Measurements from ENCODE around the gene PRDM2. TPM values are rescaled to one million over a fixed set of nuclear protein-coding genes. Genes with fewer than 3 reads are reported as not detected.

PRDM2 gene
- total RNA-seq, 2 donors from 2014 or later: 43.0 to 45.4 TPM

DNA sequence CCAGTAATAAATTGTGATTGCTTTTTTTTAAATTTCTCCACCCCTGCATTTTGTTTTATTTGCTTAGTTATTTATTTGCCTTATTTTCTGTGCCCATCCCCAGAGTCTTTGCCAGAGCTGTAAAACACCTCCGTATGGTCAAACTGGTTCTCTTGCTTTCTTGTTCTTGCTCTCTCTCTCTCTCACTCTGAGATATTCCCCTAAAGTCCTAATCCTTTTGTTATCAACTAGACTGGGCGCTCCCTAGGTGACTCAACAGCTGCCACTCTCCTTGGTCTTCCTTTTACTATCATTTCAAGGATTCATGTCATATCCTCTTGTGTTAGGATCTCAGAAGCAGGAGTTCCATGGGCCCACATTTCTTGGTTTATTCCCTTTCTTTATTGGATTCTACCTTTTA is 160.0 kb downstream of the PRDM2 start:
- Histone ChIP-seq H3K9me3 (no peaks in the 10 kb centered on the region), H3K27me3 (replicated peaks; ENCODE audit: insufficient read depth) (no peaks in the 10 kb centered on the region), H3K27ac (no peak overlapping the region), H3K4me1 (ENCODE audit: control insufficient read depth in 1 of 2, low read depth in 2 of 2) (no peaks in the 10 kb centered on the region), H3K4me3 (no peak overlapping the region), H3K36me3 (no peaks in the 10 kb centered on the region)
- TF ChIP-seq, protein P1, sequence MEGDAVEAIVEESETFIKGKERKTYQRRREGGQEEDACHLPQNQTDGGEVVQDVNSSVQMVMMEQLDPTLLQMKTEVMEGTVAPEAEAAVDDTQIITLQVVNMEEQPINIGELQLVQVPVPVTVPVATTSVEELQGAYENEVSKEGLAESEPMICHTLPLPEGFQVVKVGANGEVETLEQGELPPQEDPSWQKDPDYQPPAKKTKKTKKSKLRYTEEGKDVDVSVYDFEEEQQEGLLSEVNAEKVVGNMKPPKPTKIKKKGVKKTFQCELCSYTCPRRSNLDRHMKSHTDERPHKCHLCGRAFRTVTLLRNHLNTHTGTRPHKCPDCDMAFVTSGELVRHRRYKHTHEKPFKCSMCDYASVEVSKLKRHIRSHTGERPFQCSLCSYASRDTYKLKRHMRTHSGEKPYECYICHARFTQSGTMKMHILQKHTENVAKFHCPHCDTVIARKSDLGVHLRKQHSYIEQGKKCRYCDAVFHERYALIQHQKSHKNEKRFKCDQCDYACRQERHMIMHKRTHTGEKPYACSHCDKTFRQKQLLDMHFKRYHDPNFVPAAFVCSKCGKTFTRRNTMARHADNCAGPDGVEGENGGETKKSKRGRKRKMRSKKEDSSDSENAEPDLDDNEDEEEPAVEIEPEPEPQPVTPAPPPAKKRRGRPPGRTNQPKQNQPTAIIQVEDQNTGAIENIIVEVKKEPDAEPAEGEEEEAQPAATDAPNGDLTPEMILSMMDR (IDR thresholded peaks at IDR 0.05): no peak
- ATAC-seq (ENCODE audit: insufficient number of reproducible peaks, low FRiP score, low read depth) (no peak), DNase-seq (ENCODE audit: low spot score) (no peak)

DNA sequence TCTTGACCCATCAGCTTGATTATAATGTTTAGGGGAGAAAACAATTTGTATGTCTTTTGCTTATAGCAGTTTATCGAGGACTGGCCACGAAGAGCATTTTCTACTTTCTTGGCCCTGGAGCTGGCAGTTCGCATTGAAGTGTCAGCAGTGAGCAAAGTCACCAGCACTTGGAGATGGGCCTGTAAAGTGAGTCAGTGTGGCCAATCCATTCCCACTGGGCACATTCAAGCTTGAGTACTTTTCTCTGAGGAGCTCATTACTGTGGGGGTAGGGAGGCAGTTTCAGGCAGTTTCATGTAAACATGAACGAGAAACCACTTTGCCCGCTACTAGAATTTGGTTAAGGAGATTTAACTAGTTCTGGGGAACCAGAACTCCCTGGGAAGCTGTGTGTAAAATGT is 164.8 kb downstream of the PRDM2 start:
- H3K9me3 ChIP-seq: no peaks in the 10 kb centered on the region
- no peaks in the 10 kb centered on the region for H3K27me3 ChIP-seq (replicated peaks; ENCODE audit: insufficient read depth)
- TF ChIP-seq, protein P1 (IDR thresholded peaks at IDR 0.05): no peak
- no peaks in the 10 kb centered on the region for H3K36me3 ChIP-seq
- DNase-seq (ENCODE audit: low spot score) (no peak), ATAC-seq (ENCODE audit: insufficient number of reproducible peaks, low FRiP score, low read depth) (no peak)
- H3K27ac ChIP-seq: no peak overlapping the region
- no peaks in the 10 kb centered on the region for H3K4me1 ChIP-seq (ENCODE audit: control insufficient read depth in 1 of 2, low read depth in 2 of 2)
- no peak overlapping the region for H3K4me3 ChIP-seq

DNA sequence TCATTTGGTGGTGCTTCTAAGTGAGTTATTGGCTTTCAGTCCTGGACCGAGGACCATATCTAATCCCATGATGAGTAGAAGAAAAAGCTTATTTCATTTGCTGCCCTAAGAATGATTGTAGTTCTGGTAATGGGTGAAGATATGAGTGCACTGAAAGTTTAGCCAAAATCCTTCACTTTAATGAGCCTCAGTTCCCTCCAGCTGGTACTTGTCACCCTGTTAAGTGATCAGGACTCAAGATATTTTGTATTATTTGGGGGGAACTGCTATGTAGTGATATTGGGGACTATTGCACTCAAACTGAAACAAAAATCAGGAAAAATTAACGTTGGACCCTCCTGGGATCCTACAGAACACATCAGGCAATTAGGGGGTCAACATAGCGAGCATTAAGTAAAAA is 165.9 kb downstream of the PRDM2 start:
- Histone ChIP-seq H3K36me3 (no peaks in the 10 kb centered on the region), H3K27me3 (replicated peaks; ENCODE audit: insufficient read depth) (no peaks in the 10 kb centered on the region), H3K4me3 (no peak overlapping the region), H3K4me1 (ENCODE audit: control insufficient read depth in 1 of 2, low read depth in 2 of 2) (no peaks in the 10 kb centered on the region), H3K9me3 (no peaks in the 10 kb centered on the region), H3K27ac (no peak overlapping the region)
- no peak for DNase-seq (ENCODE audit: low spot score)
- TF ChIP-seq, protein P1 (IDR thresholded peaks at IDR 0.05): no peak
- no peak for ATAC-seq (ENCODE audit: insufficient number of reproducible peaks, low FRiP score, low read depth)

DNA sequence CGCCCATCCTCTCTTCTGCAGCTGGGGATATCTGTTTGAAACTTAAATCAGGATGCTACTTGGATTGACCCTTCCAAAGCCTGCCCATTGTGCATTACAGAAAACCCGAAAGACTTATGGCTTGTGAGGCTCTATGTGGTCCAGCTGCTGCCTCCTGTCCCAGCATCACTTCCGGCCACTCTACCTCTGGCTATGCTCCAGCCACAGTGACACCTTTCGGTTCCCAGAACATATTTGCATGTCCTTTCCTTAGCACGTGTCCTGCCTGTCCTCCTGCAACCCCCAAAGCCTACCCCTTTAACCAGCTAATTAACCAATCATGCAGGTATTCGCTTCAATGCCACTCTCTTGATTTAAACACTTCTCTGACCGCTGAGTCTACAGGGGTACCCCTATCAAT is 167.6 kb downstream of the PRDM2 start:
- TF ChIP-seq, protein P1 (IDR thresholded peaks at IDR 0.05): no peak
- DNase-seq (ENCODE audit: low spot score) (no peak), ATAC-seq (ENCODE audit: insufficient number of reproducible peaks, low FRiP score, low read depth) (no peak)

DNA sequence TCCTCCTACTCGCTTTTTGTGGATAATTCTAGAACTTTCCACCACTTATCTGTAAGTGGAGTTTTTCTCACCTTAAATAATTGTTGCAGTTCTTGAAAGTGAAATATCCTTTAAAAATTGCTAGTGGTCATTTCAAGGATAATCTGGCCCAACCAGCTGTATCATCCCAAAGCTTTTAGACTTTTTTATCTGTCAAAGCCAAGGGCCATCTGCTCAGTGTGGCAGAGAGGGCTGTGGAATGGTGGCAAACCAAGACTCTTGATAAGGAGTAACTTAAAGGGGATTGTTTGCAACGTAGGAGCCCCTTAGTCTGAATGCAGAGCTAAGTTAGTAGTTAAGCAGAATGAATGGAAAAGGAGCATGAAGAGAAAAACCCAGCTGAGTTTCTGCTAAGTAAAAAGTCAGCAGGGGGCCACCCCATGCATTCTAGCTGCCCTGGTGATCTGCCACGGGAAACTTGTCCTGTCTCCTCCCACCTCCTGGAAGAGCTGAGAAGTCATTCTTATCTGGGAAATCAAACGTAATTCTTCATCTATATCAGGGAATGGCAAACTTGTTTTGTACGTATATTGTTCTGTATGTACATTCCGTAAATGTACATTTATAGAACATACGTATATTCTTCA is 169.3 kb downstream of the PRDM2 start:
- no peaks in the 10 kb centered on the region for H3K27me3 ChIP-seq (replicated peaks; ENCODE audit: insufficient read depth)
- no peaks in the 10 kb centered on the region for H3K4me1 ChIP-seq (ENCODE audit: control insufficient read depth in 1 of 2, low read depth in 2 of 2)
- ATAC-seq (ENCODE audit: insufficient number of reproducible peaks, low FRiP score, low read depth) (no peak), DNase-seq (ENCODE audit: low spot score) (no peak)
- no peak overlapping the region for H3K27ac ChIP-seq
- TF ChIP-seq, protein P1 (IDR thresholded peaks at IDR 0.05): no peak
- no peaks in the 10 kb centered on the region for H3K36me3 ChIP-seq
- no peak overlapping the region for H3K4me3 ChIP-seq
- no peaks in the 10 kb centered on the region for H3K9me3 ChIP-seq

More for the DNA sequence above, 167.6 kb downstream of the PRDM2 start:
- Histone ChIP-seq H3K9me3 (no peaks in the 10 kb centered on the region), H3K4me1 (ENCODE audit: control insufficient read depth in 1 of 2, low read depth in 2 of 2) (no peaks in the 10 kb centered on the region), H3K27me3 (replicated peaks; ENCODE audit: insufficient read depth) (no peaks in the 10 kb centered on the region), H3K27ac (no peak overlapping the region), H3K4me3 (no peak overlapping the region), H3K36me3 (no peaks in the 10 kb centered on the region)

All from thoracic aorta (tissue), 2 donors.